Astrocyte of the spinal cord (primary cell): ENCODE measurements around the gene MAT2A.

Source experiments
- DNase-seq: peaks from one replicate; pipeline ENCODE4 v3.0.0; 2011; ENCODE audit warnings: low read depth, low spot score
- H3K4me3 ChIP-seq: 2 replicates; pipeline ENCODE4 v1.5.1; 2011; ENCODE audit warnings: low read depth, mild to moderate bottlenecking, low read length, moderate library complexity
- in situ Hi-C: cut with HindIII; loops from 2 replicates; pipeline ENCODE4 v1.10.0; 2017; ENCODE audit warnings: low sequenced_read_pairs
- TF ChIP-seq, protein P1 (sequence below): IDR thresholded peaks from 2 replicates; pipeline ENCODE4 v1.5.1; 2012; ENCODE audit warnings: low read depth, mild to moderate bottlenecking, low read length, inconsistent platforms

The MAT2A gene

DNA sequence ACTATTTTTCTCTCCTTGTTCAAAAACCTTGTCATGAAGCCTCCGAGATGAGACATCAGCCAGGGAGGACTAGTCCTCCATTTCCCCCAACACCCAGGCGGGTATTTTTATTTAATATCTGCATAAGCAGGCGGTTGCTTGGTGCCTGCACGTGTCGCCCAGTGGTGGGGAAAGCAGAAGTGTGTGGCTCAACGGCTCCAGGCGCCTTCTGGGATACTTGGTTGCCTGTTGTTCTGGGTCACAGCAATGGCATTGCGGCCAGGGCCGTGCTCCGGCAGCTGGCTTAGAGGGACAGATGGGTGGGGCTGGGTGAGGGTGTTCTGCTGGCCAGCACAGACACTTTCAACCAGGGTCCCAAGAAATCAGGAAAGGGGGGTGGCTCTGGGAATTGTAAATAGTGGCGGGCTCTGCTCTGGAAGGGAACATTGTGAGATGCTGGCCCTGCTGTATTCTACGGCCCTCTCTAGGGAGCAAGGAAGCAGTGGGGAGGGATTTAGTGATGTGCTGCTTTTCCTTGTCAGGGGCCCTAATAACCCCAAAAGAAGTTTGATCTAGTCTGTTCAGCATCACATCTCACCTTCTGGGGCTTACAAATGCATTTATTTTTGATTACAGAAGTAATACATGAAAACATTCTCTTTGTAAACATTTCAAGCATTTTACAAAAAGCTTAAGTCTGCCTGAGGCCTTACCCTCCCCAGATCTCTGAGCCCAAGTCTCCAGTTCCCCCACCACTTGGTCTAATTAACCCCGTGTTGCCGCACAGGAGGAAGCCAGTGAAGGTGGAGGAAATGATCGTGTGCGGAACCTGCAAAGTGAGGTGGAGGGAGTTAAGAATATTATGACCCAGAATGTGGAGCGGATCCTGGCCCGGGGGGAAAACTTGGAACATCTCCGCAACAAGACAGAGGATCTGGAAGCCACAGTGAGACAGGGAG lies 39.5 kb downstream of the MAT2A start:
- no peak overlapping the region for H3K4me3 ChIP-seq
- TF ChIP-seq, protein P1, sequence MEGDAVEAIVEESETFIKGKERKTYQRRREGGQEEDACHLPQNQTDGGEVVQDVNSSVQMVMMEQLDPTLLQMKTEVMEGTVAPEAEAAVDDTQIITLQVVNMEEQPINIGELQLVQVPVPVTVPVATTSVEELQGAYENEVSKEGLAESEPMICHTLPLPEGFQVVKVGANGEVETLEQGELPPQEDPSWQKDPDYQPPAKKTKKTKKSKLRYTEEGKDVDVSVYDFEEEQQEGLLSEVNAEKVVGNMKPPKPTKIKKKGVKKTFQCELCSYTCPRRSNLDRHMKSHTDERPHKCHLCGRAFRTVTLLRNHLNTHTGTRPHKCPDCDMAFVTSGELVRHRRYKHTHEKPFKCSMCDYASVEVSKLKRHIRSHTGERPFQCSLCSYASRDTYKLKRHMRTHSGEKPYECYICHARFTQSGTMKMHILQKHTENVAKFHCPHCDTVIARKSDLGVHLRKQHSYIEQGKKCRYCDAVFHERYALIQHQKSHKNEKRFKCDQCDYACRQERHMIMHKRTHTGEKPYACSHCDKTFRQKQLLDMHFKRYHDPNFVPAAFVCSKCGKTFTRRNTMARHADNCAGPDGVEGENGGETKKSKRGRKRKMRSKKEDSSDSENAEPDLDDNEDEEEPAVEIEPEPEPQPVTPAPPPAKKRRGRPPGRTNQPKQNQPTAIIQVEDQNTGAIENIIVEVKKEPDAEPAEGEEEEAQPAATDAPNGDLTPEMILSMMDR: no peak
- in situ Hi-C loops: no loop called here
- DNase-seq: no peak

DNA sequence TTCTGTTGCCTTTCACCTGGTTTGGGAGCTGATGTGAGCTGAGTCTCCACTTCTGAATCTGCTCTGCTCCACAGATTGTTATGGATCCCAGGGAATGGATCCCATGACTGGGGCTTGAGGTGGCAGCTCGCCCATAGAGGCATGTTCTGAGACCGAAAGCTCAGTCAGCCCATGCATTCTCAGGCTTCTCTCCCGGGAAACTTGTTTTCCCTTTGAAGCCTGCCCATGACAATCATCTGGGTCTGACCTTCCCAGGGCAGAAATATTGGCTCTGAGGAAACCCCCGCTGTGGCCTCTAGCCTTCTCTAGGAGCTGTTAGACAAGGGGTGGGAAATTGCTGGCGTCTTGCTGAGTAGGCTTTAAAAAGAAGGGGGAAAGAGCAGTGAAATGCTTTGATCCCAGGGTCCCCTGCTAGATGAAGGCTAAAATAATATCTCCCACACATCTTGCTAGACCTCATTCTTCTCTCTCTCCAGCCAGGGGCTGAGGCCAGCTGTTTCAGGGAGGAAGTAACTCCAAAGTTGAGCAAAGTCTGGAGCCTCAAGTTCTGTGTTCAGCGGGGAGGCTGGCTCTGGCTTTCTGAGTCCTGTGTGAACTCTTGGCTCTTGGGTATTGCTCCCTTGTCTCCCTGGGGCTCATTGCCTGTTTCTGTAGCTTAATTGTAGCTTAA lies 40.4 kb downstream of the MAT2A start:
- no peak overlapping the region for H3K4me3 ChIP-seq
- in situ Hi-C loops: no loop called here
- TF ChIP-seq, protein P1: no peak
- peak; percentile 52 for DNase-seq

DNA sequence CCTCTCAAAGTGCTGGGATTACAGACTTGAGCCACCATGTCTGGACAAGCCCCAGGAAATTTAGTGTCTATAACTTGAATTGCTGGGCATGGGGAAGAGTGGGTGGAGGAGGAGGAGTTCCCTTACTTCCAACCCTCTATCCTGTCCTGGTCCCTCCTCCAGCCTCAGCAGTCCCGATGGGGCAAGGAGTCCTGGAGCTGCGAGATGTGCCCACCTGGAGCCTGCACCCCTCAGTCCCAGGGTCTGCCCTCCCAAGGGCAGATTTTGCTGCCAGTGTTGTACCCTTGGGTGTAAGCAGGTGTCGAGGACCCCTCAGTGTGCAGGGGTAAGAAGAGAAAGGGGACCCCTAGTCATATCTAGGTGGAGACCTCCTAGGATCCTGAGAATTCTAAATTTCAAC lies 41.2 kb downstream of the MAT2A start:
- in situ Hi-C loops: no loop called here
- H3K4me3 ChIP-seq: no peak overlapping the region
- DNase-seq: no peak
- TF ChIP-seq, protein P1: no peak

DNA sequence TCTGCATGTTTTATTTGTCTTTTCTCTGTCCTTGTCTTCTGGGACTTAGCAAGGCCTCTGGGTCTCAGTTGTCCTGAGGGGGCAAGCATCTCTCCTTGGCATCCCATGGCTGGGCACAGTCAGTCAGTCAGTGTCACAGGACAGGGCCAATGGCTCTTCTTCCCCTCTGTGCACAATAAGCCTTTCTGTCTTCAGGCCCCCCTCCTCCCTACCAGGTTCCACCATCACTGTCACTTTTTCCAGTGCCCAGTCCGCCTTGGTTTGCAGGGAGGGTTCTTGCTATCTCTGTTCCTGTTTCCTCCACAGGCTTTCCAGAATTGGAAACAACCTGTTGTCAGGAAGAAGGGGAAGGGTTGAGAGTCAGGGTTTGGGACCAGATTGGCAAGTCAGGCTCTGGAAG lies 43.5 kb downstream of the MAT2A start:
- DNase-seq: no peak
- in situ Hi-C loops: no loop called here
- H3K4me3 ChIP-seq: no peak overlapping the region
- TF ChIP-seq, protein P1: no peak

DNA sequence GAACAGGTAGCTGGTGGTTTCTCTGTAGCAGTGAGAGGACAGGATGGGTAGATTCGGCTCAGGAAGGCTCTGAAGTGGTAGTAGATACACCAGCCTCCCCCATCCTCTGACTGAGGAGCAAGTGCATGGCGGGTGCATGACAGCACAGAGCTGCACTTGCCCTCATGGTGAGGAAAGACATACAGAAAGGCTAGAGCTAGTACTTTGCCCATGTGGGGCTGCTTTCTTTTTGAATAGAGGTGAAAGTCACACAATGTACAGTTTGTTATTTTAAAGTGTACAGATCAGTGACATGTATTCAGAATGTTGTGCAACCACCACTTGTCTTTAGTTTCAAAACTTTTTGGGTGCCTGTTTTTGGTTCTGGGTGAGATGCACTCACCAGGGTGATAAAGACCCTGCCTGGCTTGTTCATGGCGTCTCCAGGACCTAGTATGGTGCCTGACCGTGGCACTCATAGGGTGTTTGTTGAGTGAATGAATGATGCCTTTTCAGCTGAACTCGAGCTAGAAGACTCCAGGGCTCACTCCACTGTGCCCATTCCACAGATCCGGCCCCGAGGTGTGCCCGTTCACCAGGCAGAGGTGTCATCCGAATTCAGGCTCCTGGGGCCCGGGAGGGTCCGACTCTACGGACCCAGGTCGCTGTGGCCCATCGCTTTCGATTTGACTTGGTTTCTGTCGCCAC lies 44.8 kb downstream of the MAT2A start:
- no peak for DNase-seq
- in situ Hi-C loops: no loop called here
- H3K4me3 ChIP-seq: peak overlapping the region; percentile 51
- TF ChIP-seq, protein P1: no peak

DNA sequence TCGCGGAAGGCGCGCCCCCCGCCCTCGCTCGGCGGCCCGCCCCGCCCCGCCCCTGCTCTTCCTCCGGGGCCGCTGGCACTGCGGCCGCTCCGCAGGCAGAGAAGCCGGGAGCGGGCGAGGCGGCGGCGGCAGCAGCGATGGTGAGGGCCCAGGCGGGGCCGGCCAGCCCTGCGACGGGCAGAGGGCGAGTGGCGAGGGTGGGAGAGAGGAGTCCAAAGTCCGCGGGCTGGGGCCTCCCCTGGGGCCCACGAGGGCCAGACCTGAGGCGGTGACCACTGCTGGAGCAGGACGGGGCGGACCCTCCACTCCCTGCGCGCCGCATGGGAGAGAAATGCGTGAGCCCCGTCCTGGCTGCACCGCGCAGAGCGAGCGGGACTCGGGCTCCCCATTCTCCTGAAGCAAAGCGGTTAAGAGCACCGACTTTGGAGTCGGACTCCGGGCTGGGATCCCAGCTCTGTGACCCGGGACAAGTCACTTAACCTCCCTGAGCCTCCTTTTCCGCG lies 45.4 kb downstream of the MAT2A start, which contains the start of gene VAMP5:
Gene VAMP5 (plus strand): TSS at position 78 of the 503 bp plus-strand sequence. CDS start 60 bp downstream, at position 138.
- no peak for DNase-seq
- in situ Hi-C loops: no loop called here
- H3K4me3 ChIP-seq: peak within 1 kb of the TSS; percentile 51

More for the DNA sequence above, 45.4 kb downstream of the MAT2A start, which contains the start of gene VAMP5:
- TF ChIP-seq, protein P1: no peak
